Ovary (tissue), 9 donors: ENCODE measurements around the gene HMG20A. TPM values are rescaled to one million over a fixed set of nuclear protein-coding genes. Genes with fewer than 3 reads are reported as not detected.

ENCODE experiments used
- DNase-seq, 5 donors: peaks; one replicate each; pipeline ENCODE4 v3.0.0-alpha.2; 2019 to 2020
- H3K27ac ChIP-seq, 2 donors: fragments of 200-600 bp; one replicate each; pipeline versions ENCODE4 v1.5.1 to v1.8.0; 2019 to 2022
- H3K27me3 ChIP-seq: fragments of 200-600 bp; one replicate; pipeline ENCODE4 v1.8.0; 2022
- H3K36me3 ChIP-seq: fragments of 200-600 bp; sonication (generic); one replicate; pipeline ENCODE4 v1.5.1; 2019
- H3K4me1 ChIP-seq: one replicate; pipeline ENCODE4 v1.8.1; 2013; ENCODE audit warnings: mild to moderate bottlenecking, moderate library complexity; ENCODE audit not compliant: insufficient read depth
- H3K4me3 ChIP-seq: fragments of 200-600 bp; sonication (generic); one replicate; pipeline ENCODE4 v1.5.1; 2017
- H3K9me3 ChIP-seq, 2 donors: fragments of 200-600 bp in 1 of 2; sonication (generic) in 1 of 2; one replicate each; pipeline versions ENCODE4 v1.5.1 to v1.8.1; 2013 to 2019; ENCODE audit warnings: mild to moderate bottlenecking in 1 of 2, moderate library complexity in 1 of 2
- CTCF ChIP-seq, 3 donors: fragments of 450-650 bp in 2 of 3; fragments of 200-600 bp in 1 of 3; IDR thresholded peaks; one replicate each; pipeline versions ENCODE4 v1.5.1 to v1.8.0; 2016 to 2022; ENCODE audit warnings: antibody characterized with exemption in 3 of 3, mild to moderate bottlenecking in 1 of 3
- EP300 ChIP-seq: sonication (generic); formaldehyde crosslinking; IDR thresholded peaks from one replicate; pipeline ENCODE4 v1.6.1; 2017; ENCODE audit warnings: antibody characterized with exemption
- POLR2A ChIP-seq: fragments of 450-650 bp; IDR thresholded peaks from one replicate; pipeline ENCODE4 v1.6.1; 2017; ENCODE audit warnings: antibody characterized with exemption, mild to moderate bottlenecking, moderate library complexity
- WGBS, 3 donors: extraction: QIAGEN DNeasy Blood & Tissue Kit in 1 of 3; methylation state at CpG; one replicate each; pipeline versions ENCODE4 v1.1.5 to v1.1.7; 2013 to 2017; 5-methylcytosine and 5-hydroxymethylcytosine counted together
- intact Hi-C, 4 donors: fragments of 100-400 bp; cut with DNase I; formaldehyde crosslinking; loops; one replicate each; pipeline versions ENCODE4 v1.11.0 to v1.15.1; 2022 to 2023
- polyA plus RNA-seq, 2 donors: library from polyadenylated mRNA; stranded (reverse); fragments of 200-250 nt in 1 of 2; fragments of 350-450 nt in 1 of 2; fragmentation: Illumina TruSeq in 1 of 2; extraction: RNeasy Lipid Tissue Mini Kit (QIAGEN cat#74804) in 1 of 2; gene quantifications; one replicate each; pipeline ENCODE4 v1.2.3, GENCODE V29; 2013 to 2014
- total RNA-seq, 7 donors: library from RNA; depleted of rRNA in 2 of 7; stranded (reverse); fragments of >200 nt in 2 of 7; fragmentation: NEBNext Ultra II Directional in 3 of 7; extraction: Animal tissue kit (Norgen Biotek cat#: 25700) in 3 of 7; gene quantifications; one replicate each; pipeline versions ENCODE4 v1.1.0 to v1.2.4, GENCODE V29; 2016 to 2023
- donor health status: DM: no; HTN: no; CAD: no; lungs with moderate emphysema.
- donor health status: DM: no; HTN: no; CAD: no.
- donor health status: Bipolar disorder and iron deficiency.
- donor health status: DM: yes; HTN: yes; CAD: no.
- donor health status: DM: no; HTN: no; CAD: no.
- donor health status: DM: yes; HTN: yes; CAD: no.

HMG20A gene
- total and polyA plus RNA-seq, 9 donors: 18.2 to 53.4 (median 34.9) TPM

DNA sequence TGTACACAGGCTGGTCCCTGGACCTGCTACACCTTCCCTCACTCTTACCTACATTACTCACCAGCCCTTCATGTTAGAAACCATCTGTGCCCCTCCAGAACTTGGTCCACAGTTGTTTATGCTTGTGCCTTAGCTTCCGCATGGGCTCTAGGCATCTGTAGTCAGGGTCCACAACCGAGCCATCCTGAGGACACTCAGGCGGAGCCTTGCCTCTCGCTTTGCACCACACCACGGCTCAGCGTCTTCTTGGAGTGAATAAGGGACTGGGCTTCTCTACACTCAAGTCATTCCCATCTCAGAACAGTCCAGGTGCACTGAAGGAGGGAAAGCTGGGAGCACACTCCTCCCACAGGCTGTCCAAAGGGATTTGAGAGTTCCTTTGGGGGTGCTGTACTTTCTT, 97.8 kb downstream of the HMG20A start:
- DNase-seq: peak in 1 of 5 donors; percentile 6
- no peaks in the 10 kb centered on the region for H3K9me3 ChIP-seq
- 96 to 97% (median 97%) methylated on average over 6 of the region's 6 CpGs for WGBS, 3 donors
- H3K4me1 ChIP-seq: no peaks in the 10 kb centered on the region
- intact Hi-C loops: no loop called here
- TF ChIP-seq CTCF (IDR thresholded peaks at IDR 0.05) (no peak), EP300 (no peak), POLR2A (no peak)
- no peaks in the 10 kb centered on the region for H3K27me3 ChIP-seq
- H3K36me3 ChIP-seq: no peaks in the 10 kb centered on the region
- no peak overlapping the region for H3K4me3 ChIP-seq
- no peak overlapping the region for H3K27ac ChIP-seq

GRCh38 chr15:77519540-77519939, 98.9 kb downstream of the HMG20A start:
- Histone ChIP-seq H3K36me3 (no peaks in the 10 kb centered on the region), H3K27ac (no peak overlapping the region), H3K4me3 (no peak overlapping the region), H3K4me1 (no peaks in the 10 kb centered on the region), H3K9me3 (no peaks in the 10 kb centered on the region), H3K27me3 (no peaks in the 10 kb centered on the region)
- peak in 1 of 5 donors; percentile 3 for DNase-seq
- WGBS, 3 donors: 67 to 84% (median 79%) methylated on average over 3 of the region's 3 CpGs
- intact Hi-C loops: no loop called here
- TF ChIP-seq POLR2A (no peak), CTCF (IDR thresholded peaks at IDR 0.05) (no peak), EP300 (no peak)

DNA sequence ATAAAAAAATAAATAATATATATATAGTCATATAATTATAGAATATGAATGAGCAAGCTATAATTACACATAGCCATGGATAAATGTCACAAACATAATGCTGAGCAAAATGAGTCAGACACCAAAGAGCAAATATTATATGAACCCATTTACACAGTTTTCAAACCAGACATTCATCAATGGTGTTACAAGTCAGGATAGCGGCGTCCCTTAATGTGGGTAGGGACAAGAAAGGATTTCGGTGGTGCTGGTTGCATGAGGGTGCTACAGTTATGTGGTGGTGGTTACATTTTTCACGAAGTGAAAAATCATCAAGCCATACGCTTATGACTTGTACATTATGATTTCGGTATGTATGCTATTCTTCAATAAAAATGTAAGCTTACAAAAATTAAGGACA, 100.5 kb downstream of the HMG20A start:
- intact Hi-C loops: no loop called here
- H3K27me3 ChIP-seq: no peaks in the 10 kb centered on the region
- no peaks in the 10 kb centered on the region for H3K9me3 ChIP-seq
- TF ChIP-seq POLR2A (no peak), EP300 (no peak), CTCF (IDR thresholded peaks at IDR 0.05) (no peak)
- no peak for DNase-seq
- no peak overlapping the region for H3K4me3 ChIP-seq
- no peaks in the 10 kb centered on the region for H3K4me1 ChIP-seq
- no peak overlapping the region for H3K27ac ChIP-seq
- 90 to 93% (median 91%) methylated on average over 6 of the region's 6 CpGs for WGBS, 3 donors
- H3K36me3 ChIP-seq: no peaks in the 10 kb centered on the region

DNA sequence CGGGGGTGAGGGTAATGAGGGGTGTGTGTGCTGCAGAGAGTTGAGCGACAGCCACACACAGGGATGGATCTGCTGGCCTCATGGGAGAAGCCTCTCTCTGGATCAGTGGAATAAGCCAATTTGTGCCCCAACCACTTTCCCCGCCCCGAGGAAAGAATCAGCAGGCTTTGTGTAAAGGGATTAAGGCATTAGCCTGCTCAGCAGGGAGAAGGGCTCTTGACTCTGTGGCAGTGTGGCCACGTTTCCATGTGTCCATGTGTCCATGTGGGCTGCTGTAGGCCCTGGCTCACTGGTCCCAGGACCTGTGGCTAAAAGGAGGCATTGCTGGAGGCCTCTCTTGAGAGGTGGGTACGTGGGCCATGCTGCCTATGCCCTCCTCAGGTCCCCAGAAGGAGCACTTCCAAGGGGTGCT, 104.7 kb downstream of the HMG20A start:
- Histone ChIP-seq H3K4me3 (no peak overlapping the region), H3K9me3 (no peaks in the 10 kb centered on the region), H3K27ac (no peak overlapping the region), H3K36me3 (no peaks in the 10 kb centered on the region), H3K4me1 (peaks cover 25% of the 10 kb centered on the region), H3K27me3 (no peaks in the 10 kb centered on the region)
- intact Hi-C loops: no loop called here
- peak in 1 of 5 donors; percentile 12 for DNase-seq
- TF ChIP-seq POLR2A (no peak), EP300 (no peak), CTCF (IDR thresholded peaks at IDR 0.05) (no peak)
- WGBS, 3 donors: 75 to 92% (median 84%) methylated on average over 6 of the region's 6 CpGs
